IMR-90 (cell line): Measurements from ENCODE around the gene RFTN1.

Experiments used
- BHLHE40 ChIP-seq: fragments of 150-350 bp; IDR thresholded peaks from 2 replicates; pipeline ENCODE4 v1.6.1; 2016; ENCODE audit warnings: mild to moderate bottlenecking, low read depth, low read length
- CEBPB ChIP-seq: IDR thresholded peaks from 2 replicates; pipeline ENCODE4 v1.6.1; 2012; ENCODE audit warnings: low read depth, low read length, improper control_type of control experiment
- FOS ChIP-seq: fragments of 150-350 bp; IDR thresholded peaks from 2 replicates; pipeline ENCODE4 v1.6.1; 2016; ENCODE audit warnings: low read depth, low read length
- MAFK ChIP-seq: IDR thresholded peaks from 2 replicates; pipeline ENCODE4 v1.6.1; 2012; ENCODE audit warnings: low read depth, low read length, improper control_type of control experiment
- MAZ ChIP-seq: IDR thresholded peaks from 2 replicates; pipeline ENCODE4 v1.6.1; 2012; ENCODE audit warnings: low read depth, mild to moderate bottlenecking, low read length, improper control_type of control experiment, moderate library complexity, borderline replicate concordance
- MXI1 ChIP-seq: IDR thresholded peaks from 2 replicates; pipeline ENCODE4 v1.6.1; 2012; ENCODE audit warnings: low read depth, mild to moderate bottlenecking, low read length, moderate library complexity, borderline replicate concordance
- POLR2A ChIP-seq: IDR thresholded peaks from 2 replicates; pipeline ENCODE4 v1.6.1; 2012; ENCODE audit warnings: mild to moderate bottlenecking, low read depth, low read length
- RCOR1 ChIP-seq: IDR thresholded peaks from 2 replicates; pipeline ENCODE4 v1.6.1; 2012; ENCODE audit warnings: mild to moderate bottlenecking, low read length, improper control_type of control experiment; ENCODE audit not compliant: insufficient replicate concordance
- RFX5 ChIP-seq: IDR thresholded peaks from 2 replicates; pipeline ENCODE4 v1.8.0; 2012; ENCODE audit warnings: low read depth, mild to moderate bottlenecking, low read length, moderate library complexity
- TF ChIP-seq, protein P1 (sequence below): conservative IDR thresholded peaks from 2 replicates; pipeline ENCODE4 v1.5.1; 2012; ENCODE audit warnings: mild to moderate bottlenecking, low read depth, low read length, improper control_type of control experiment
- TF ChIP-seq, protein P2 (sequence below): fragments of 150-350 bp; IDR thresholded peaks from 2 replicates; pipeline ENCODE4 v1.6.1; 2017; ENCODE audit warnings: mild to moderate bottlenecking, antibody characterized with exemption, low read length, low read depth

DNA sequence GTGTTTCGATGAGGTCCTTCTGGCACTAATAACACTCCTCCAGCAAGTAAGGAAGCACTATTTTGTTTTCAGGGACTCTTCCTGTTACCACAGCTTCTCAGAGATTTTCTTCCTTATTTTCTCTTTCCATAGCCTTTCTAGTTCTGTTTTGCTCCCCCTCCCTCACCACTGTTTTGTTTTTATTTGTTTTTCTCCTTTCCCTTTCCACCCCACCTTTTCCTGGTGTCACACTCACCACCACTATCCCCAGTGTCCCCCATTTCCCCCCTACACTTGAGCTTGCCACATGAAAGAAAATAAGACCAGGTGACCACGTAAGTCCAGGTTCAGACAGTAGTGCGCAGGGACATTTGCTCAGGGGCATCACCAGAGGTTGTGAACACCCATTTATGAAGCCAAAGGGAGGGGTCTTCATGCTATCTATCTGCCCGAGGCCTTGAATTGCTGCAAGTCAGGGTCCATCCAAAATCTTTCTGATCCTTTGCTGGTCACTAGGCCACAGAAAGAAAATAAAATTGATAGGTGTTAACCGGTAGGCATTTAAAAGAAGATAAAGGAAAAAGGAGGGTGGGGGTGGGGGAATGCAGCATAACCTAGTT, 1.4 kb upstream of the RFTN1 start:
- TF ChIP-seq, protein P1, sequence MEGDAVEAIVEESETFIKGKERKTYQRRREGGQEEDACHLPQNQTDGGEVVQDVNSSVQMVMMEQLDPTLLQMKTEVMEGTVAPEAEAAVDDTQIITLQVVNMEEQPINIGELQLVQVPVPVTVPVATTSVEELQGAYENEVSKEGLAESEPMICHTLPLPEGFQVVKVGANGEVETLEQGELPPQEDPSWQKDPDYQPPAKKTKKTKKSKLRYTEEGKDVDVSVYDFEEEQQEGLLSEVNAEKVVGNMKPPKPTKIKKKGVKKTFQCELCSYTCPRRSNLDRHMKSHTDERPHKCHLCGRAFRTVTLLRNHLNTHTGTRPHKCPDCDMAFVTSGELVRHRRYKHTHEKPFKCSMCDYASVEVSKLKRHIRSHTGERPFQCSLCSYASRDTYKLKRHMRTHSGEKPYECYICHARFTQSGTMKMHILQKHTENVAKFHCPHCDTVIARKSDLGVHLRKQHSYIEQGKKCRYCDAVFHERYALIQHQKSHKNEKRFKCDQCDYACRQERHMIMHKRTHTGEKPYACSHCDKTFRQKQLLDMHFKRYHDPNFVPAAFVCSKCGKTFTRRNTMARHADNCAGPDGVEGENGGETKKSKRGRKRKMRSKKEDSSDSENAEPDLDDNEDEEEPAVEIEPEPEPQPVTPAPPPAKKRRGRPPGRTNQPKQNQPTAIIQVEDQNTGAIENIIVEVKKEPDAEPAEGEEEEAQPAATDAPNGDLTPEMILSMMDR: no peak
- TF ChIP-seq RCOR1 (no peak), MAFK (no peak), POLR2A (no peak), RFX5 (no peak), MAZ (no peak), FOS (no peak), BHLHE40 (no peak), MXI1 (no peak), CEBPB (no peak)
- TF ChIP-seq, protein P2, sequence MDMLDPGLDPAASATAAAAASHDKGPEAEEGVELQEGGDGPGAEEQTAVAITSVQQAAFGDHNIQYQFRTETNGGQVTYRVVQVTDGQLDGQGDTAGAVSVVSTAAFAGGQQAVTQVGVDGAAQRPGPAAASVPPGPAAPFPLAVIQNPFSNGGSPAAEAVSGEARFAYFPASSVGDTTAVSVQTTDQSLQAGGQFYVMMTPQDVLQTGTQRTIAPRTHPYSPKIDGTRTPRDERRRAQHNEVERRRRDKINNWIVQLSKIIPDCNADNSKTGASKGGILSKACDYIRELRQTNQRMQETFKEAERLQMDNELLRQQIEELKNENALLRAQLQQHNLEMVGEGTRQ: no peak
